Right cardiac atrium (tissue), 5 donors: Measurements from ENCODE around the gene SLC39A11. TPM values are rescaled to one million over a fixed set of nuclear protein-coding genes. Genes with fewer than 3 reads are reported as not detected.
"Not testable (repeated sequence)": the region's sequence is repeated elsewhere in the genome, so short reads cannot be mapped to it uniquely, and the experiment has no call there.

ENCODE experiments used
- ATAC-seq, 2 donors: fragments of 200-7000 bp; cut with Tn5 transposase; one replicate each; pipeline versions ENCODE4 v1.8.0 to v1.9.1; 2020; ENCODE audit warnings: moderate library complexity in 2 of 2, mild to moderate bottlenecking in 1 of 2
- DNase-seq, 3 donors: peaks; one replicate each; pipeline ENCODE4 v3.0.0-alpha.2; 2020
- H3K27ac ChIP-seq: one replicate; pipeline ENCODE4 v1.5.1; 2013; ENCODE audit warnings: mild to moderate bottlenecking, low read length, control low read depth, moderate library complexity
- H3K27me3 ChIP-seq: one replicate; pipeline ENCODE4 v1.6.1; 2013; ENCODE audit not compliant: control insufficient read depth, insufficient read depth
- H3K4me1 ChIP-seq: one replicate; pipeline ENCODE4 v1.6.1; 2013; ENCODE audit warnings: low read length; ENCODE audit not compliant: control insufficient read depth, insufficient read depth
- H3K4me3 ChIP-seq: one replicate; pipeline ENCODE4 v1.5.1; 2013; ENCODE audit warnings: low read length, control low read depth
- H3K9me3 ChIP-seq: one replicate; pipeline ENCODE4 v1.6.1; 2013; ENCODE audit warnings: low read length; ENCODE audit not compliant: control insufficient read depth
- WGBS: extraction: QIAGEN DNeasy Blood & Tissue Kit; methylation state at CpG from one replicate; pipeline ENCODE4 v1.1.7; 2013; 5-methylcytosine and 5-hydroxymethylcytosine counted together
- intact Hi-C, 4 donors: fragments of 100-400 bp; cut with DNase I; formaldehyde crosslinking; loops; one replicate each; pipeline versions ENCODE4 v1.11.0 to v1.14.0; 2022 to 2023
- polyA plus RNA-seq: library from polyadenylated mRNA; stranded (reverse); fragments of 200-250 nt; gene quantifications from one replicate; pipeline ENCODE4 v1.2.3, GENCODE V29; 2013
- total RNA-seq, 4 donors: library from RNA; stranded (reverse); fragmentation: NEBNext Ultra II Directional; extraction: Animal tissue kit (Norgen Biotek cat#: 25700); gene quantifications; one replicate each; pipeline ENCODE4 v1.2.1, GENCODE V29; 2021
- donor health status: healthy with polysubstance abuse.
- donor health status: DM: no; HTN: yes; CAD: no.
- donor health status: DM: no; HTN: no; CAD: no.
- donor health status: DM: no; HTN: yes; CAD: no; lungs with severe emphysema.
- donor health status: DM: yes; HTN: yes; CAD: no.

The SLC39A11 gene
- total and polyA plus RNA-seq, 5 donors = 3.2 to 12.6 (median 9.9) TPM

DNA sequence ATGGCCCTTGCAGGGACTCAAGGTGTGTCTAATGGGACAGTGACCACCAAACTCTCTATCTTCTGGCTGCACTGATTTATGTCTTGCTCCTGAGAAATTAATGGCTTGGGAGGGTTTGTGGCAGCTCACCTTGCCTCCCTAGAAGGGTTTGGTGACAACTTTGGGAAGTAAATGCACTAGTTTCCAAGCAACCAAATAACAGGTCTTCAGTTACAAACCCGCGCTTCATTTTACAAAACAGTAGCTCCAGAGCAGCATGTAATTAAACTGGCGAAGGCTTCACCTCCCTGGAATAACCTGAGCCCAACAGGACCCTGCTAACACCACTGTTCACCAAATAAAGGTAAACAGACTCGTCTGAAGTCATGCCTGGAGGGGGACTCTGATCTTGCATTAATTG is 318.3 kb downstream of the SLC39A11 start:
- Histone ChIP-seq H3K4me3 (no peak overlapping the region), H3K27ac (no peak overlapping the region), H3K27me3 (no peaks in the 10 kb centered on the region), H3K4me1 (no peaks in the 10 kb centered on the region), H3K9me3 (no peaks in the 10 kb centered on the region)
- intact Hi-C loops = no loop called here
- 94% methylated on average over 4 of the region's 4 CpGs for WGBS
- ATAC-seq (no peak), DNase-seq (no peak)

DNA sequence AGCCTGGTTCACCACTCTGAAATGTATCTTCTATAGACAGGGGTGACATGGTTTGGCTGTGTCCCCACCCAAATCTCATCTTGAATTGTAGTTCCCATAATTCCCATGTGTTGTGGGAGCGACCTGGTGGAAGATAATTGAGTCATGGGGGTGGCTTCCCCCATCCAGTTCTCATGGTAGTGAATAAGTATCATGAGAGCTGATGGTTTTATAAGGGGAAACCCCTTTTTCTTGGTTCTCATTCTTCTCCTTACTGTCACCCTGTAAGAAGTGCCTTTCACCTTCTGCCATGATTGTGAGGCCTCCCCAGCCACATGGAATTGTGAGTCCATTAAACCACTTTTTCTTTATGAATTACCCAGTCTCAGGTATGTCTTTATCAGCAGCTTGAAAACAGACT is 319.3 kb downstream of the SLC39A11 start:
- H3K4me1 ChIP-seq, H3K4me3 ChIP-seq, ATAC-seq, H3K27me3 ChIP-seq, H3K27ac ChIP-seq, DNase-seq, H3K9me3 ChIP-seq, intact Hi-C loops: not testable (repeated sequence)
- 98% methylated on average over 1 of the region's 1 CpG for WGBS

DNA sequence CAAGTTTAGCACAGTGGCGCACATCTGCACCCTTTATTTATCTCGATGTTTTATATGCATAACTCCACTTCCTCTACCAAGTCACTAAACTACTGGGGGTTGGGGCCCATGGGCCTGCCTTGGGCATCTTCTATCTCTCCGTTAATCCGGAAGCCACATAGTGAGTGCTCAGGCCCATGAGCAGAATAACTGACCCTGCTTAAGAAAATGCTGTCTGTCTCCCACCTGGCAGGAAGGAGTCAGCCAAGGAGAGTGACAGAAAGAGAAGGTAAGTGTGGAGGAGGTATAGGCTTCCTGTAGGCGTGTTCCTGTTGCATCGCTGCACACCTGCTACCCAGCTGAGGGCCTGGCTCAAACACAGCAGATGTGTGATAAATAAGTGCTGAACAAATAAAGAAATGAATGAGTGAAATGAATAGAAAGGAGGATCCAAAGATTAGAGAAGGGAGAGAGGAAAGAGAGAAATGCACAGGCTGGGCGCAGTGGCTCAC is 320.1 kb downstream of the SLC39A11 start:
- DNase-seq (no peak), ATAC-seq (no peak)
- 95% methylated on average over 7 of the region's 7 CpGs for WGBS
- Histone ChIP-seq H3K4me3 (no peak overlapping the region), H3K9me3 (peaks cover 1% of the 10 kb centered on the region), H3K27ac (no peak overlapping the region), H3K4me1 (no peaks in the 10 kb centered on the region), H3K27me3 (no peaks in the 10 kb centered on the region)
- intact Hi-C loops = no loop called here

DNA sequence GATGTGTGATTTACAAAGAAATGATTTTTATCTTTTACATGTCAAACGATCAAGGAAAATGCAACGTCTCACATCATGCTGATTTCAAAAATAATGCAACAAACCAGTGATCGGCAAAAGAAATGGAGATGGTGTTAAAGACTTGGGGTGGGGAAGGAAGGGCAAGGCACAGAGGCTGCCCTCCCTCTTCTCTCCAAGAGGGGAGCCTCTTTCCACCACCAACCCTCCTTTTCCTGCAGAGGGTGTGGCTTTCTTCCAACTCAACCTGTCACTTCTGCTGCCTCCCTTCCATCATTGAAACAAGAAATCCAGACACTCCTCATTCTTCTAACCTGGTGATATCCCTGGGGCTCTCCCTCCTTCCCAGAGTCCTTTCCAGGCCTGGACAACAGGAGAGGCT is 320.8 kb downstream of the SLC39A11 start:
- no peak overlapping the region for H3K27ac ChIP-seq
- DNase-seq = no peak
- no peak for ATAC-seq
- 91% methylated on average over 3 of the region's 3 CpGs for WGBS
- no peaks in the 10 kb centered on the region for H3K4me1 ChIP-seq
- intact Hi-C loops = no loop called here
- H3K4me3 ChIP-seq = no peak overlapping the region
- no peaks in the 10 kb centered on the region for H3K27me3 ChIP-seq
- peaks cover 1% of the 10 kb centered on the region for H3K9me3 ChIP-seq

GRCh38 chr17:72766761-72767356 is 325.6 kb downstream of the SLC39A11 start:
- DNase-seq = no peak
- ATAC-seq = no peak
- WGBS = 69% methylated on average over 4 of the region's 4 CpGs
- Histone ChIP-seq H3K4me1 (no peaks in the 10 kb centered on the region), H3K27ac (no peak overlapping the region), H3K9me3 (peaks cover 1% of the 10 kb centered on the region), H3K27me3 (no peaks in the 10 kb centered on the region), H3K4me3 (no peak overlapping the region)
- intact Hi-C loops = no loop called here

- Histone ChIP-seq H3K4me1 (no peaks in the 10 kb centered on the region), H3K27ac (no peak overlapping the region), H3K27me3 (no peaks in the 10 kb centered on the region), H3K9me3 (peaks cover 1% of the 10 kb centered on the region), H3K4me3 (no peak overlapping the region)
- intact Hi-C loops = no loop called here
- WGBS = 76% methylated on average over 11 of the region's 11 CpGs
- DNase-seq (no peak), ATAC-seq (no peak)
Measured at GRCh38 chr17:72765368-72766153, 326.9 kb downstream of the SLC39A11 start.

DNA sequence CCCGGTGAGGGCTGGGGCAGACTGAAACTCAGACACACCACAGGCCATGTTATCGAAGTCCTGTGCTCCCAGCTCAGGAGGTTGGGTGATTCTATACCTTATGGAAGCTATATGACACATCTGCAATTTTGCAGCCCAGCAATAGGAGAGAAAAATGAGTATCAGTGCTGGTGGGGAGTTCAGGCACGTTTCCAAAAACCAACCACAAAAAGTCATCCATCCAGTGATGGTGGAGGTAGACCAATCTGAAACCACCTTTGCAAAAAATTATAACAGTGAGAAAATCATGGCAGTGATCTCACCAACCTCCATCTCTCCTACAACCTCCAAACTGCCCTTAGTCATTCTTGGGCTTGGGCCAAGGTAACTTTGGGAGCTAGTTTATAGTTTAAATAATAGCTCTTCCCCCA is 327.9 kb downstream of the SLC39A11 start:
- 88% methylated on average over 3 of the region's 3 CpGs for WGBS
- ATAC-seq (no peak), DNase-seq (no peak)
- intact Hi-C loops = no loop called here
- Histone ChIP-seq H3K4me1 (no peaks in the 10 kb centered on the region), H3K27ac (no peak overlapping the region), H3K9me3 (peaks cover 1% of the 10 kb centered on the region), H3K27me3 (no peaks in the 10 kb centered on the region), H3K4me3 (no peak overlapping the region)

DNA sequence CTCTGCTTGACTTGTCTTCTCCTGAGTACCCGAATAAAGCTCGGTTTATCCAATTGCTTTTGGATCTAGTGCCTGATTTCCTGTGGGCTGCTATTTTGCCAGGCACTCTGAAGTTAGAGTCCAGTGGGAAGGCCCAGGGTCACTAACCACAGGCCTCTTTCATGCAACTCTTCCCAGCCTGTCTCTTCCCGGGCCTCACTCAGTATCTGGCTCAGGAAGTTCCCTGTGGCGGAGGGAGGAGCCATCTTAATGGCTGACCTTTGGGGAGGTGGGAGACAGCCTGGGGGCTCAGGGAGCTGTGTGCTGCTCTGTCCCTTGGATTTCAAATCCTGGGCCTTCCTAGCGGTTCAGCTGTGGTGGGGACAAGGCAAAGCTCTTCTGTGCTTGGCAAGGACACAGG is 328.5 kb downstream of the SLC39A11 start:
- intact Hi-C loops = no loop called here
- 72% methylated on average over 5 of the region's 5 CpGs for WGBS
- peaks cover 1% of the 10 kb centered on the region for H3K9me3 ChIP-seq
- H3K4me1 ChIP-seq = no peaks in the 10 kb centered on the region
- ATAC-seq (no peak), DNase-seq (no peak)
- H3K27ac ChIP-seq = no peak overlapping the region
- H3K4me3 ChIP-seq = no peak overlapping the region
- H3K27me3 ChIP-seq = no peaks in the 10 kb centered on the region

DNA sequence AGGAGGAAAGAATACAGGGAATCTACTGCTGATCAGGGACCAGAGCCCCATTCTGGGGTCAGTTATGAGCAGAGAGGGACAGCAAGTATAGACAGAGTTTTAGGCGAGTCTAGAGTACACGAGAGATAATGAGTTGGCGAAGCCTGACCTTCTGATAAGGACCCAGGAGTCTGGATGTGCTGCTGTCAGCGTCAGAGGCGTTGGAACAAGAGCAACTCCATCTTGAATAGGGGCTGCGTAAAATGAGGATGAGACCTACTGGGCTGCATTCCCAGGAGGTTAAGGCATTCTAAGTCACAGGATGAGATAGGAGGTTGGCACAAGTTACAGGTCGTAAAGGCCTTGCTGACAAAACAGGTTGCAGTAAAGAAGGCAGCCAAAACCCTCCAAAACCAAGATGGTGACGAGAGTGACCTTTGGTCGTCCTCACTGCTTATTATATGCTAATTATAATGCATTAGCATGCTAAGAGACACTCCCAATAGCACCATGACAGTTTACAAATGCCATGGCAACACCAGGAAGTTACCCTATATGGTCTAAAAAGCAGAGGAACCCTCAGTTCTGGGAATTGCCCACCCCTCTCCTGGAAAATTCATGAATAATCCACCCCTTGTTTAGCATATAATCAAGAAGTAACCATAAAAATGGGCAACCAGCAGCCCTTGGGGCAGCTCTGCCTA is 330.5 kb downstream of the SLC39A11 start:
- intact Hi-C loops, H3K9me3 ChIP-seq, H3K27me3 ChIP-seq, H3K27ac ChIP-seq, H3K4me3 ChIP-seq, DNase-seq, H3K4me1 ChIP-seq, ATAC-seq: not testable (repeated sequence)
- 67% methylated on average over 9 of the region's 9 CpGs for WGBS

GRCh38 chr17:72761431-72761830 is 331.1 kb downstream of the SLC39A11 start:
- no peaks in the 10 kb centered on the region for H3K4me1 ChIP-seq
- whole genome bisulfite sequencing = 63% methylated on average over 3 of the region's 3 CpGs
- no peak for ATAC-seq
- H3K9me3 ChIP-seq = no peaks in the 10 kb centered on the region
- no peak overlapping the region for H3K27ac ChIP-seq
- H3K4me3 ChIP-seq = no peak overlapping the region
- no peaks in the 10 kb centered on the region for H3K27me3 ChIP-seq
- no peak for DNase-seq
- intact Hi-C loops = no loop called here

DNA sequence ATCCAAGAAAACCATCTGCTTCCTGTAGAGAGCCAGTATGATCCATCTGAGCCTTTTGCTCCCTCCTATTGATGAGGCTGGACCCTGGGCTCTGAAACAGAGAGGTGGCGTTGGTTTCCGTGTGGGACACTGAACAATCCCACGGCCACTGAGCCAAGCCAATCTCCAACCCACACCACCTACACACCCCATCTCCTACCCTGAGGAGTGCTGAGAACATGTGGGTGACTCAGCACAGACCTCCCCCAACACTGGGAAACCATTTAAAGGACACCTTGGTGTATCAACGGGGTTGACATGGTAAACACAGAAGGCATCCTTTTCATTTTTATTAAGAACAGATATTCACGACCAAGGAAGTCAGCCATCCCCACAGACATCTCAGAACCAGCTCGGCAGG is 332.1 kb downstream of the SLC39A11 start:
- intact Hi-C loops = no loop called here
- ATAC-seq = no peak

More for the DNA sequence above, 332.1 kb downstream of the SLC39A11 start:
- H3K27me3 ChIP-seq = no peaks in the 10 kb centered on the region
- no peak overlapping the region for H3K27ac ChIP-seq
- whole genome bisulfite sequencing = 92% methylated on average over 6 of the region's 6 CpGs
- no peaks in the 10 kb centered on the region for H3K9me3 ChIP-seq
- no peak for DNase-seq
- no peaks in the 10 kb centered on the region for H3K4me1 ChIP-seq
- no peak overlapping the region for H3K4me3 ChIP-seq
